H9 (cell line): ENCODE data around the gene SHC1. TPM values are rescaled to one million over a fixed set of nuclear protein-coding genes. Genes with fewer than 3 reads are reported as not detected.

ENCODE experiments used
- DNase-seq: peaks from one replicate; pipeline ENCODE4 v3.0.0-alpha.2; 2017
- H2AFZ ChIP-seq: one replicate; pipeline ENCODE4 v1.6.1; 2013; ENCODE audit warnings: mild to moderate bottlenecking, low read length, control low read depth, moderate library complexity
- H2AK5ac ChIP-seq: 2 replicates; pipeline ENCODE4 v1.6.1; 2013; ENCODE audit warnings: low read length, control low read depth, mixed read lengths; ENCODE audit not compliant: insufficient read length
- H2BK120ac ChIP-seq: one replicate; pipeline ENCODE4 v1.6.1; 2013; ENCODE audit warnings: low read depth, mild to moderate bottlenecking, low read length, control low read depth, inconsistent platforms; ENCODE audit not compliant: poor library complexity, severe bottlenecking
- H2BK12ac ChIP-seq: 2 replicates; pipeline ENCODE4 v1.6.1; 2013; ENCODE audit warnings: low read length, control low read depth, mixed read lengths, low read depth; ENCODE audit not compliant: insufficient read length
- H2BK15ac ChIP-seq: 2 replicates; pipeline ENCODE4 v1.6.1; 2013; ENCODE audit warnings: low read depth, low read length, control low read depth
- H2BK20ac ChIP-seq: one replicate; pipeline ENCODE4 v1.6.1; 2013; ENCODE audit warnings: low read depth, mild to moderate bottlenecking, low read length, control low read depth, inconsistent platforms; ENCODE audit not compliant: poor library complexity, severe bottlenecking
- H2BK5ac ChIP-seq: 2 replicates; pipeline ENCODE4 v1.6.1; 2013; ENCODE audit warnings: low read length, control low read depth, mixed read lengths; ENCODE audit not compliant: insufficient read length
- H3K14ac ChIP-seq: 2 replicates; pipeline ENCODE4 v1.6.1; 2013; ENCODE audit warnings: low read length, control low read depth; ENCODE audit not compliant: insufficient read depth
- H3K18ac ChIP-seq: 2 replicates; pipeline ENCODE4 v1.6.1; 2013; ENCODE audit warnings: low read depth, mild to moderate bottlenecking, mixed read lengths, low read length, control low read depth; ENCODE audit not compliant: insufficient read length
- H3K23ac ChIP-seq: 2 replicates; pipeline ENCODE4 v1.6.1; 2013; ENCODE audit warnings: low read length, control low read depth, mixed read lengths, low read depth; ENCODE audit not compliant: insufficient read length
- H3K23me2 ChIP-seq: 2 replicates; pipeline ENCODE4 v1.6.1; 2013; ENCODE audit warnings: low read depth, mild to moderate bottlenecking, mixed read lengths, low read length, control low read depth; ENCODE audit not compliant: insufficient read length, poor library complexity, severe bottlenecking
- H3K27ac ChIP-seq: 2 replicates; pipeline ENCODE4 v1.5.1; 2013; ENCODE audit warnings: low read length, control low read depth, mixed read lengths, low read depth; ENCODE audit not compliant: insufficient read length
- H3K27me3 ChIP-seq: 2 replicates; pipeline ENCODE4 v1.6.1; 2013; ENCODE audit warnings: low read length, control low read depth, inconsistent platforms; ENCODE audit not compliant: insufficient read depth
- H3K4ac ChIP-seq: 2 replicates; pipeline ENCODE4 v1.6.1; 2013; ENCODE audit warnings: low read depth, mild to moderate bottlenecking, control low read depth, inconsistent platforms, low read length, moderate library complexity
- H3K4me1 ChIP-seq: 2 replicates; pipeline ENCODE4 v1.6.1; 2013; ENCODE audit warnings: low read length, control low read depth, inconsistent platforms; ENCODE audit not compliant: insufficient read depth
- H3K4me2 ChIP-seq: 2 replicates; pipeline ENCODE4 v1.6.1; 2013; ENCODE audit warnings: low read length, control low read depth, mixed read lengths; ENCODE audit not compliant: insufficient read length, insufficient read depth
- H3K56ac ChIP-seq: 2 replicates; pipeline ENCODE4 v1.6.1; 2013; ENCODE audit warnings: low read depth, mild to moderate bottlenecking, mixed read lengths, low read length, control low read depth; ENCODE audit not compliant: insufficient read length
- H3K79me1 ChIP-seq: 2 replicates; pipeline ENCODE4 v1.6.1; 2013; ENCODE audit warnings: low read depth, mild to moderate bottlenecking, moderate library complexity, low read length, control low read depth, inconsistent platforms; ENCODE audit not compliant: insufficient read depth, poor library complexity, severe bottlenecking
- H3K79me2 ChIP-seq: 2 replicates; pipeline ENCODE4 v1.6.1; 2013; ENCODE audit warnings: low read length, control low read depth, inconsistent platforms; ENCODE audit not compliant: insufficient read depth
- H3K9ac ChIP-seq: 2 replicates; pipeline ENCODE4 v1.6.1; 2013; ENCODE audit warnings: low read length, control low read depth, mixed read lengths; ENCODE audit not compliant: insufficient read length; ENCODE audit errors: extremely low read depth
- H3K9me3 ChIP-seq: one replicate; pipeline ENCODE4 v1.6.1; 2013; ENCODE audit warnings: low read depth, low read length, inconsistent platforms; ENCODE audit not compliant: control insufficient read depth
- H3T11ph ChIP-seq: one replicate; pipeline ENCODE4 v1.6.1; 2013; ENCODE audit warnings: mild to moderate bottlenecking, low read length, control low read depth, inconsistent platforms
- H4K20me1 ChIP-seq: one replicate; pipeline ENCODE4 v1.6.1; 2013; ENCODE audit not compliant: control insufficient read depth, insufficient read length, insufficient read depth
- H4K5ac ChIP-seq: 2 replicates; pipeline ENCODE4 v1.6.1; 2013; ENCODE audit warnings: low read depth, mild to moderate bottlenecking, mixed read lengths, low read length, control low read depth; ENCODE audit not compliant: insufficient read length
- H4K8ac ChIP-seq: replicated peaks from 2 replicates; pipeline ENCODE4 v1.6.1; 2013; ENCODE audit warnings: low read length, control low read depth, mixed read lengths, low read depth; ENCODE audit not compliant: insufficient read length
- H4K91ac ChIP-seq: 2 replicates; pipeline ENCODE4 v1.6.1; 2013; ENCODE audit warnings: low read depth, mild to moderate bottlenecking, moderate library complexity, mixed read lengths, low read length, control low read depth; ENCODE audit not compliant: insufficient read length
- H3K27ac Mint-ChIP-seq, 3 experiments: 2 replicates in 2 of 3; 3 replicates in 1 of 3; pipeline ENCODE4 v1.8.0; 2020 to 2021; ENCODE audit warnings: mixed read lengths in 3 of 3, mild to moderate bottlenecking in 1 of 3, moderate library complexity in 1 of 3
- H3K27me3 Mint-ChIP-seq: 2 replicates; pipeline ENCODE4 v1.8.0; 2021; ENCODE audit warnings: low read depth, mild to moderate bottlenecking, moderate library complexity, mixed read lengths
- H3K36me3 Mint-ChIP-seq, 3 experiments: 2 replicates in 2 of 3; 3 replicates in 1 of 3; pipeline ENCODE4 v1.8.0; 2020 to 2021; ENCODE audit warnings: low read depth in 3 of 3, mixed read lengths in 3 of 3; ENCODE audit not compliant: insufficient read depth in 1 of 3
- H3K4me1 Mint-ChIP-seq, 2 experiments: 2 replicates each; pipeline ENCODE4 v1.8.0; 2020; ENCODE audit warnings: mixed read lengths in 2 of 2
- H3K4me3 Mint-ChIP-seq, 2 experiments: 2 replicates in 1 of 2; 3 replicates in 1 of 2; pipeline ENCODE4 v1.8.0; 2020 to 2021; ENCODE audit warnings: mild to moderate bottlenecking in 2 of 2, mixed read lengths in 2 of 2, moderate library complexity in 1 of 2
- H3K9me3 Mint-ChIP-seq, 2 experiments: 2 replicates in 1 of 2; 3 replicates in 1 of 2; pipeline ENCODE4 v1.8.0; 2020; ENCODE audit warnings: mild to moderate bottlenecking in 2 of 2, mixed read lengths in 2 of 2, moderate library complexity in 1 of 2
- WGBS: extraction: QIAGEN DNeasy Blood & Tissue Kit; methylation state at CpG from one replicate; pipeline ENCODE4 v1.1.7; 2013; ENCODE audit warnings: missing lambda C conversion rate, low lambda C conversion rate, mixed read lengths; ENCODE audit not compliant: insufficient read length; ENCODE audit errors: extremely low coverage; 5-methylcytosine and 5-hydroxymethylcytosine counted together
- total RNA-seq: library from RNA; stranded (reverse); gene quantifications from 2 replicates; pipeline ENCODE4 v1.2.1, GENCODE V29; 2021
- TF ChIP-seq, protein P1 (sequence below): fragments of 200-600 bp; sonication (generic); conservative IDR thresholded peaks from 3 replicates; pipeline ENCODE4 v1.8.0; 2021; ENCODE audit warnings: antibody characterized with exemption, mild to moderate bottlenecking

The SHC1 gene
- total RNA-seq, 1 experiment from 2014 or later = 168 TPM

DNA sequence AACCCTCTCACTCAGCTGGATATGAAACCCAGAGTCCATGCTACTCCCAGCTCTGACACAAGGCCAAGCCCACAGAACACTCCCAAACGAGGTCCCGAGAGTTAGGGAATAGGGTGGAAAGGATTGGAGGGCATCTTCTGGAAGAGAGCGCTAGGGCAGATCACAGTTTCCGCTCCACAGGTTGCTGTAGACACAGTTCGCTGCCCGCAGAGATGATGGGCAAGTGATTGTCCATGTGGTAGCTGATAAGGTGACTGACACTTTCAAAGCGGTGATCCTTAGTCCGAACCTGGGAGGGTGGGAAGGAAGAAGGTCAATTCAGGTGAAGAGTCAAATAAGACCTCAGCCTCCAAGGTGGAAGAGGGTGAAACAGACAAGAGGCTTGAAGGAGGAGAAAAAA, 6.9 kb downstream of the SHC1 start:
- no peak overlapping the region for H3K4me3 Mint-ChIP-seq
- H2AK5ac ChIP-seq = no peak overlapping the region
- H2BK20ac ChIP-seq = no peak overlapping the region
- WGBS = no CpG with 5 or more reads among the region's 8 CpGs
- no peaks in the 10 kb centered on the region for H3K27me3 ChIP-seq
- no peaks in the 10 kb centered on the region for H3K9me3 Mint-ChIP-seq
- no peak overlapping the region for H2BK15ac ChIP-seq
- peaks cover 2% of the 10 kb centered on the region for H4K20me1 ChIP-seq
- H3K9me3 ChIP-seq = no peaks in the 10 kb centered on the region
- no peak overlapping the region for H2BK5ac ChIP-seq
- no peak overlapping the region for H3K4me2 ChIP-seq
- no peaks in the 10 kb centered on the region for H3K27me3 Mint-ChIP-seq
- no peak overlapping the region for H2AFZ ChIP-seq
- peaks cover 44 to 80% (median 74%) of the 10 kb centered on the region in 3 experiments for H3K36me3 Mint-ChIP-seq
- no peak overlapping the region for H2BK12ac ChIP-seq
- H3K79me1 ChIP-seq = peaks cover 3% of the 10 kb centered on the region
- H3K4ac ChIP-seq = no peak overlapping the region
- H4K5ac ChIP-seq = no peak overlapping the region
- no peak for DNase-seq
- no peak overlapping the region for H4K8ac ChIP-seq
- no peak overlapping the region for H3K56ac ChIP-seq
- no peaks in the 10 kb centered on the region for H3K23me2 ChIP-seq
- peak overlapping the region in 1 of 3 experiments; percentile 48; a peak in 2 of 7 replicates for H3K27ac Mint-ChIP-seq
- no peak overlapping the region for H3K14ac ChIP-seq
- no peak overlapping the region for H3K18ac ChIP-seq
- H3K4me1 ChIP-seq = peaks cover 2% of the 10 kb centered on the region; the same call in 1 of the 2 replicates
- H4K91ac ChIP-seq = no peak overlapping the region
- H3K27ac ChIP-seq = no peak overlapping the region
- TF ChIP-seq, protein P1, sequence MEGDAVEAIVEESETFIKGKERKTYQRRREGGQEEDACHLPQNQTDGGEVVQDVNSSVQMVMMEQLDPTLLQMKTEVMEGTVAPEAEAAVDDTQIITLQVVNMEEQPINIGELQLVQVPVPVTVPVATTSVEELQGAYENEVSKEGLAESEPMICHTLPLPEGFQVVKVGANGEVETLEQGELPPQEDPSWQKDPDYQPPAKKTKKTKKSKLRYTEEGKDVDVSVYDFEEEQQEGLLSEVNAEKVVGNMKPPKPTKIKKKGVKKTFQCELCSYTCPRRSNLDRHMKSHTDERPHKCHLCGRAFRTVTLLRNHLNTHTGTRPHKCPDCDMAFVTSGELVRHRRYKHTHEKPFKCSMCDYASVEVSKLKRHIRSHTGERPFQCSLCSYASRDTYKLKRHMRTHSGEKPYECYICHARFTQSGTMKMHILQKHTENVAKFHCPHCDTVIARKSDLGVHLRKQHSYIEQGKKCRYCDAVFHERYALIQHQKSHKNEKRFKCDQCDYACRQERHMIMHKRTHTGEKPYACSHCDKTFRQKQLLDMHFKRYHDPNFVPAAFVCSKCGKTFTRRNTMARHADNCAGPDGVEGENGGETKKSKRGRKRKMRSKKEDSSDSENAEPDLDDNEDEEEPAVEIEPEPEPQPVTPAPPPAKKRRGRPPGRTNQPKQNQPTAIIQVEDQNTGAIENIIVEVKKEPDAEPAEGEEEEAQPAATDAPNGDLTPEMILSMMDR = no peak
- H3T11ph ChIP-seq = no peak overlapping the region
- peaks cover 32 to 37% of the 10 kb centered on the region in 2 experiments for H3K4me1 Mint-ChIP-seq
- H3K9ac ChIP-seq = no peak overlapping the region
- H2BK120ac ChIP-seq = no peak overlapping the region
- H3K23ac ChIP-seq = no peak overlapping the region
- H3K79me2 ChIP-seq = no peaks in the 10 kb centered on the region; the same call in 1 of the 2 replicates
